Measurements from ENCODE around the gene YKT6. TPM values are rescaled to one million over a fixed set of nuclear protein-coding genes. Genes with fewer than 3 reads are reported as not detected.

Gene YKT6
- total RNA-seq, 1 donor from 2014 or later, result 89.5 TPM

GRCh38 chr7:44219371-44220045 lies 18.7 kb downstream of the YKT6 start:
- Mint-ChIP-seq H3K4me1 (ENCODE audit: unreplicated experiment) (no peaks in the 10 kb centered on the region), H3K27me3 (ENCODE audit: unreplicated experiment) (peaks cover 5% of the 10 kb centered on the region), H3K9me3 (ENCODE audit: unreplicated experiment) (no peaks in the 10 kb centered on the region), H3K4me3 (ENCODE audit: unreplicated experiment) (no peak overlapping the region), H3K36me3 (ENCODE audit: unreplicated experiment) (peaks cover 2% of the 10 kb centered on the region), H3K27ac (ENCODE audit: unreplicated experiment) (no peak overlapping the region)
- no peak for TF ChIP-seq CTCF (IDR thresholded peaks at IDR 0.05)
- DNase-seq (ENCODE audit: extremely low spot score, unreplicated experiment), result no peak

- DNase-seq (ENCODE audit: extremely low spot score, unreplicated experiment), result no peak
- no peak for TF ChIP-seq CTCF (IDR thresholded peaks at IDR 0.05)
- Mint-ChIP-seq H3K27me3 (ENCODE audit: unreplicated experiment) (peaks cover 5% of the 10 kb centered on the region), H3K36me3 (ENCODE audit: unreplicated experiment) (no peaks in the 10 kb centered on the region), H3K9me3 (ENCODE audit: unreplicated experiment) (no peaks in the 10 kb centered on the region), H3K4me3 (ENCODE audit: unreplicated experiment) (no peak overlapping the region), H3K27ac (ENCODE audit: unreplicated experiment) (no peak overlapping the region), H3K4me1 (ENCODE audit: unreplicated experiment) (no peaks in the 10 kb centered on the region)
Observed at GRCh38 chr7:44220046-44220357, 19.2 kb downstream of the YKT6 start.

- Mint-ChIP-seq H3K27ac (ENCODE audit: unreplicated experiment) (no peak overlapping the region), H3K4me3 (ENCODE audit: unreplicated experiment) (no peak overlapping the region), H3K36me3 (ENCODE audit: unreplicated experiment) (no peaks in the 10 kb centered on the region), H3K4me1 (ENCODE audit: unreplicated experiment) (no peaks in the 10 kb centered on the region), H3K9me3 (ENCODE audit: unreplicated experiment) (no peaks in the 10 kb centered on the region), H3K27me3 (ENCODE audit: unreplicated experiment) (peaks cover 5% of the 10 kb centered on the region)
- TF ChIP-seq CTCF (IDR thresholded peaks at IDR 0.05), result no peak
- DNase-seq (ENCODE audit: extremely low spot score, unreplicated experiment), result no peak
Observed at GRCh38 chr7:44220358-44221112, 19.8 kb downstream of the YKT6 start.

- no peak for TF ChIP-seq CTCF (IDR thresholded peaks at IDR 0.05)
- Mint-ChIP-seq H3K27ac (ENCODE audit: unreplicated experiment) (no peak overlapping the region), H3K4me3 (ENCODE audit: unreplicated experiment) (no peak overlapping the region), H3K36me3 (ENCODE audit: unreplicated experiment) (no peaks in the 10 kb centered on the region), H3K9me3 (ENCODE audit: unreplicated experiment) (no peaks in the 10 kb centered on the region), H3K27me3 (ENCODE audit: unreplicated experiment) (peaks cover 5% of the 10 kb centered on the region), H3K4me1 (ENCODE audit: unreplicated experiment) (no peaks in the 10 kb centered on the region)
- no peak for DNase-seq (ENCODE audit: extremely low spot score, unreplicated experiment)
Observed at GRCh38 chr7:44221231-44221791, 20.5 kb downstream of the YKT6 start.

- Mint-ChIP-seq H3K9me3 (ENCODE audit: unreplicated experiment) (no peaks in the 10 kb centered on the region), H3K27me3 (ENCODE audit: unreplicated experiment) (peaks cover 5% of the 10 kb centered on the region), H3K27ac (ENCODE audit: unreplicated experiment) (no peak overlapping the region), H3K36me3 (ENCODE audit: unreplicated experiment) (no peaks in the 10 kb centered on the region), H3K4me1 (ENCODE audit: unreplicated experiment) (no peaks in the 10 kb centered on the region), H3K4me3 (ENCODE audit: unreplicated experiment) (no peak overlapping the region)
- DNase-seq (ENCODE audit: extremely low spot score, unreplicated experiment), result no peak
- no peak for TF ChIP-seq CTCF (IDR thresholded peaks at IDR 0.05)
Observed at GRCh38 chr7:44222074-44222473, 21.3 kb downstream of the YKT6 start.
